Measurements from ENCODE around the gene KIAA1328. TPM values are rescaled to one million over a fixed set of nuclear protein-coding genes. Genes with fewer than 3 reads are reported as not detected.

The KIAA1328 gene
- total RNA-seq, 1 donor from 2014 or later: 11.9 TPM

DNA sequence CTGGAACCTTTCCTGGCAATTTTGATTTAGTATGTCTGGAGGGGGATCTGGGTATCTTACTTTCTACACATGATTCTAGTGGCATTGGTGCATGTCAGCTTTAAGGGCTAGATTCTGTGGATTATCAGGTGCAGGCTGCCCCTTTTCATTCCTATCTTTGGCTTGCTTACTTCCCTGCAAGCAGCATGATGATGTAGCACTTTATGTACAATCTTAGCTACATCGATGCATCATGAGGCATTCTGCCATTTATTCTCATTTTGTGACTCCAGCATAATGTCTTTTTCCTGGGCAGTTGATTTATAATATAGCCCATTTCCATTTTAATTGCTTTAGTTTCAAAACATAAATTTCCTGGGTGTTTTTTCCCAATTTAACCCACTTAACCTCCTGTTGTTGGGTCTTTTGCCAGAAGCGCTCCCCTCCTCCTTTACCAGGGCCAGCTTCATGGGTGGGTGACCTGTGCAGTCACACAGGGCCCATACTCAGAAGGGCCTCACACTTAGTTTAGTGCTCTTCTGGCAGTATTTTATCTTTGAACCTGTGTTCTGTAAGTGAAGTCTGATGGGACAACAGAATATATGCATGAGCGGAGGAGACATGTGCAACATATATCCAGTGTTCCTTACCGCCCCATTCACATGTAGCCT lies 36.2 kb upstream of the KIAA1328 start:
- ATAC-seq (no peak), DNase-seq (no peak)
- no peak overlapping the region for H3K27ac ChIP-seq
- H3K9me3 ChIP-seq: no peaks in the 10 kb centered on the region
- no peak overlapping the region for H3K4me3 ChIP-seq
- no peaks in the 10 kb centered on the region for H3K27me3 ChIP-seq
- H3K4me1 ChIP-seq: no peaks in the 10 kb centered on the region
- TF ChIP-seq CTCF (IDR thresholded peaks at IDR 0.05): no peak
- peaks cover 50% of the 10 kb centered on the region for H3K36me3 ChIP-seq
- intact Hi-C loops (cut with DNase I): no loop called here

GRCh38 chr18:36798738-36799473 lies 30.0 kb upstream of the KIAA1328 start:
- intact Hi-C loops (cut with DNase I): no loop called here
- DNase-seq (no peak), ATAC-seq (no peak)
- Histone ChIP-seq H3K27ac (no peak overlapping the region), H3K36me3 (peaks cover 83% of the 10 kb centered on the region), H3K4me3 (no peak overlapping the region), H3K9me3 (no peaks in the 10 kb centered on the region), H3K4me1 (no peaks in the 10 kb centered on the region), H3K27me3 (no peaks in the 10 kb centered on the region)
- no peak for TF ChIP-seq CTCF (IDR thresholded peaks at IDR 0.05)

- Histone ChIP-seq H3K4me3 (no peak overlapping the region), H3K4me1 (no peaks in the 10 kb centered on the region), H3K27me3 (no peaks in the 10 kb centered on the region), H3K27ac (no peak overlapping the region), H3K36me3 (peaks cover 67% of the 10 kb centered on the region), H3K9me3 (no peaks in the 10 kb centered on the region)
- intact Hi-C loops (cut with DNase I): no loop called here
- no peak for ATAC-seq
- DNase-seq: no peak
- TF ChIP-seq CTCF (IDR thresholded peaks at IDR 0.05): no peak
Measured at GRCh38 chr18:36805105-36805504, 23.8 kb upstream of the KIAA1328 start.

DNA sequence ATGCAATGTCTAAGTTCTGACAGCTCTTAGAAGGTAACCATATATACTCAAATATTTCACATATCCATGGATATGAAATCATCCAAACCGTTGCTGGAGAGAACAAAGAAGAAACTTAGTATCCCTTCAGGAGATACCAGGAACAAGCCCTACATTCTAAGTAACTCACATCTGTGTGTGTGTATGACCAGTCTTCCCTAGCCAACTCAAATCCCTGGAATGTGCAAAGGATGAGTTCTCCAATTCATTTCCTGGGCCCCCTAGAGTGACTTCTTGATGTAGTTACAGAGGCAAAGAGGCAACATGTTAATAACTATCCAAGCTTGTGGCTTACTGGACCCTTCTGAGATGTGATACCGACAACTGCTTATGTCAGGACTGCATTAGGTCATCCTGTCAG lies 20.2 kb upstream of the KIAA1328 start:
- no peak overlapping the region for H3K4me3 ChIP-seq
- intact Hi-C loops (cut with DNase I): no loop called here
- ATAC-seq: no peak

GRCh38 chr18:36809590-36810381 lies 19.1 kb upstream of the KIAA1328 start:
- intact Hi-C loops (cut with DNase I): no loop called here
- peak; percentile 96 for ATAC-seq
- no peak overlapping the region for H3K27ac ChIP-seq

More for the DNA sequence above, 20.2 kb upstream of the KIAA1328 start:
- no peak overlapping the region for H3K27ac ChIP-seq
- H3K9me3 ChIP-seq: no peaks in the 10 kb centered on the region
- H3K36me3 ChIP-seq: peaks cover 51% of the 10 kb centered on the region
- no peak for TF ChIP-seq CTCF (IDR thresholded peaks at IDR 0.05)
- H3K4me1 ChIP-seq: no peaks in the 10 kb centered on the region
- H3K27me3 ChIP-seq: no peaks in the 10 kb centered on the region
- DNase-seq: no peak

More at GRCh38 chr18:36809590-36810381, 19.1 kb upstream of the KIAA1328 start:
- Histone ChIP-seq H3K4me1 (no peaks in the 10 kb centered on the region), H3K27me3 (no peaks in the 10 kb centered on the region), H3K36me3 (peaks cover 42% of the 10 kb centered on the region), H3K4me3 (no peak overlapping the region), H3K9me3 (no peaks in the 10 kb centered on the region)
- DNase-seq: no peak
- peak; percentile 89 for TF ChIP-seq CTCF (IDR thresholded peaks at IDR 0.05)

Data from upper lobe of right lung (tissue), 1 donor.